ENCODE results near the gene LRRC14B. TPM values are rescaled to one million over a fixed set of nuclear protein-coding genes. Genes with fewer than 3 reads are reported as not detected.
A peak's percentile ranks its signal among the peaks of the same experiment; 100 is the strongest.
"Not testable (repeated sequence)": the region's sequence is repeated elsewhere in the genome, so short reads cannot be mapped to it uniquely, and the experiment has no call there.

The LRRC14B gene
- total and polyA plus RNA-seq, 2 donors from 2014 or later, result not detected

GRCh38 chr5:230711-231110 lies 39.4 kb downstream of the LRRC14B start:
- Histone ChIP-seq H3K27me3 (ENCODE audit: control insufficient read depth, insufficient read depth, low read length) (no peaks in the 10 kb centered on the region), H3K36me3 (ENCODE audit: control insufficient read depth in 2 of 3, insufficient read depth in 3 of 3, low read length in 3 of 3) (peaks cover 16 to 50% (median 40%) of the 10 kb centered on the region in 3 donors), H3K27ac (ENCODE audit: low read depth in 2 of 2, low read length in 2 of 2) (no peak overlapping the region), H3K9ac (ENCODE audit: low read length in 3 of 3) (no peak overlapping the region), H3K4me1 (ENCODE audit: control insufficient read depth in 2 of 3, insufficient read depth in 2 of 3, low read depth in 1 of 3, low read length in 3 of 3) (no peaks in the 10 kb centered on the region), H3K9me3 (ENCODE audit: control insufficient read depth in 2 of 3, insufficient read depth in 1 of 3, low read length in 3 of 3) (no peaks in the 10 kb centered on the region), H3K4me3 (ENCODE audit: low read length in 3 of 3) (no peak overlapping the region)
- FAIRE-seq, result no peak
- no peak for TF ChIP-seq CTCF (IDR thresholded peaks at IDR 0.05; ENCODE audit: borderline replicate concordance, extremely low read depth, insufficient read depth)
- intact Hi-C loops (cut with DNase I), result no loop called here
- DNase-seq, result no peak

- no peak overlapping the region for H3K9ac ChIP-seq (ENCODE audit: low read length in 3 of 3)
- peaks cover 14 to 44% (median 37%) of the 10 kb centered on the region in 3 donors for H3K36me3 ChIP-seq (ENCODE audit: control insufficient read depth in 2 of 3, insufficient read depth in 3 of 3, low read length in 3 of 3)
Observed at GRCh38 chr5:231661-232060, 40.4 kb downstream of the LRRC14B start.

GRCh38 chr5:233426-233825 lies 42.1 kb downstream of the LRRC14B start:
- H3K4me3 ChIP-seq (ENCODE audit: low read length in 3 of 3); H3K9me3 ChIP-seq (ENCODE audit: control insufficient read depth in 2 of 3, insufficient read depth in 1 of 3, low read length in 3 of 3); H3K4me1 ChIP-seq (ENCODE audit: control insufficient read depth in 2 of 3, insufficient read depth in 2 of 3, low read depth in 1 of 3, low read length in 3 of 3); FAIRE-seq; intact Hi-C loops (cut with DNase I); H3K27me3 ChIP-seq (ENCODE audit: control insufficient read depth, insufficient read depth, low read length); H3K27ac ChIP-seq (ENCODE audit: low read depth in 2 of 2, low read length in 2 of 2); H3K9ac ChIP-seq (ENCODE audit: low read length in 3 of 3): not testable (repeated sequence)
- H3K36me3 ChIP-seq (ENCODE audit: control insufficient read depth in 2 of 3, insufficient read depth in 3 of 3, low read length in 3 of 3), result peaks cover 10 to 44% (median 30%) of the 10 kb centered on the region in 3 donors
- DNase-seq, result peak in 3 of 5 donors; percentile 39 to 61 (median 51)

More at GRCh38 chr5:231661-232060, 40.4 kb downstream of the LRRC14B start:
- H3K9me3 ChIP-seq (ENCODE audit: control insufficient read depth in 2 of 3, insufficient read depth in 1 of 3, low read length in 3 of 3), result no peaks in the 10 kb centered on the region
- no peak overlapping the region for H3K4me3 ChIP-seq (ENCODE audit: low read length in 3 of 3)
- FAIRE-seq (no peak), DNase-seq (no peak)
- no peaks in the 10 kb centered on the region for H3K4me1 ChIP-seq (ENCODE audit: control insufficient read depth in 2 of 3, insufficient read depth in 2 of 3, low read depth in 1 of 3, low read length in 3 of 3)
- intact Hi-C loops (cut with DNase I), result no loop called here
- H3K27ac ChIP-seq (ENCODE audit: low read depth in 2 of 2, low read length in 2 of 2), result no peak overlapping the region
- no peak for TF ChIP-seq CTCF (IDR thresholded peaks at IDR 0.05; ENCODE audit: borderline replicate concordance, extremely low read depth, insufficient read depth)
- H3K27me3 ChIP-seq (ENCODE audit: control insufficient read depth, insufficient read depth, low read length), result no peaks in the 10 kb centered on the region

- Histone ChIP-seq H3K27me3 (ENCODE audit: control insufficient read depth, insufficient read depth, low read length) (no peaks in the 10 kb centered on the region), H3K9ac (ENCODE audit: low read length in 3 of 3) (no peak overlapping the region), H3K4me1 (ENCODE audit: control insufficient read depth in 2 of 3, insufficient read depth in 2 of 3, low read depth in 1 of 3, low read length in 3 of 3) (no peaks in the 10 kb centered on the region), H3K36me3 (ENCODE audit: control insufficient read depth in 2 of 3, insufficient read depth in 3 of 3, low read length in 3 of 3) (peaks cover 4 to 34% (median 25%) of the 10 kb centered on the region in 3 donors), H3K4me3 (ENCODE audit: low read length in 3 of 3) (no peak overlapping the region), H3K9me3 (ENCODE audit: control insufficient read depth in 2 of 3, insufficient read depth in 1 of 3, low read length in 3 of 3) (no peaks in the 10 kb centered on the region), H3K27ac (ENCODE audit: low read depth in 2 of 2, low read length in 2 of 2) (no peak overlapping the region)
- intact Hi-C loops (cut with DNase I), result no loop called here
- FAIRE-seq, result no peak
- no peak for TF ChIP-seq CTCF (IDR thresholded peaks at IDR 0.05; ENCODE audit: borderline replicate concordance, extremely low read depth, insufficient read depth)
- no peak for DNase-seq
Observed at GRCh38 chr5:234450-234849, 43.2 kb downstream of the LRRC14B start.

GRCh38 chr5:235527-235926 lies 44.2 kb downstream of the LRRC14B start:
- H3K27me3 ChIP-seq (ENCODE audit: control insufficient read depth, insufficient read depth, low read length); H3K4me1 ChIP-seq (ENCODE audit: control insufficient read depth in 2 of 3, insufficient read depth in 2 of 3, low read depth in 1 of 3, low read length in 3 of 3); DNase-seq; H3K9me3 ChIP-seq (ENCODE audit: control insufficient read depth in 2 of 3, insufficient read depth in 1 of 3, low read length in 3 of 3); intact Hi-C loops (cut with DNase I); H3K9ac ChIP-seq (ENCODE audit: low read length in 3 of 3); H3K4me3 ChIP-seq (ENCODE audit: low read length in 3 of 3); FAIRE-seq; H3K27ac ChIP-seq (ENCODE audit: low read depth in 2 of 2, low read length in 2 of 2): not testable (repeated sequence)
- H3K36me3 ChIP-seq (ENCODE audit: control insufficient read depth in 2 of 3, insufficient read depth in 3 of 3, low read length in 3 of 3), result peaks cover 0 to 30% (median 23%) of the 10 kb centered on the region in 3 donors

GRCh38 chr5:237931-238330 lies 46.6 kb downstream of the LRRC14B start:
- DNase-seq; H3K4me1 ChIP-seq (ENCODE audit: control insufficient read depth in 2 of 3, insufficient read depth in 2 of 3, low read depth in 1 of 3, low read length in 3 of 3); H3K9me3 ChIP-seq (ENCODE audit: control insufficient read depth in 2 of 3, insufficient read depth in 1 of 3, low read length in 3 of 3); H3K27ac ChIP-seq (ENCODE audit: low read depth in 2 of 2, low read length in 2 of 2); H3K27me3 ChIP-seq (ENCODE audit: control insufficient read depth, insufficient read depth, low read length); FAIRE-seq; intact Hi-C loops (cut with DNase I); H3K4me3 ChIP-seq (ENCODE audit: low read length in 3 of 3); H3K9ac ChIP-seq (ENCODE audit: low read length in 3 of 3): not testable (repeated sequence)
- peaks cover 3 to 41% (median 35%) of the 10 kb centered on the region in 3 donors for H3K36me3 ChIP-seq (ENCODE audit: control insufficient read depth in 2 of 3, insufficient read depth in 3 of 3, low read length in 3 of 3)

Data from kidney (tissue), 14 donors.